ENCODE results near the gene SIPA1L3. TPM values are rescaled to one million over a fixed set of nuclear protein-coding genes. Genes with fewer than 3 reads are reported as not detected.

Gene SIPA1L3
- polyA plus RNA-seq, 1 of the 3 experiments (the other 2 are of a cell fraction): 11.6 TPM

- peak overlapping the region; percentile 67 for H3K9ac ChIP-seq
- H3K4me1 ChIP-seq (ENCODE audit: control insufficient read depth in 1 of 2, insufficient read depth in 2 of 2, low read depth in 1 of 2, low read length in 1 of 2): peaks cover 0 to 6% of the 10 kb centered on the region in 2 experiments; a peak in 1 of 4 replicates
- CTCF ChIA-PET: no interaction called here
- H3K36me3 ChIP-seq (replicated peaks in 1 of 2; ENCODE audit: control insufficient read depth in 1 of 2, insufficient read depth in 2 of 2, low read length in 1 of 2): no peaks in the 10 kb centered on the region
- H4K20me1 ChIP-seq (ENCODE audit: insufficient read depth): no peaks in the 10 kb centered on the region
- H3K4me3 ChIP-seq (ENCODE audit: low read depth in 2 of 2, low read length in 1 of 2): peak overlapping the region; percentile 53 to 65
- H3K9me3 ChIP-seq: no peaks in the 10 kb centered on the region
- TF ChIP-seq, protein P1, sequence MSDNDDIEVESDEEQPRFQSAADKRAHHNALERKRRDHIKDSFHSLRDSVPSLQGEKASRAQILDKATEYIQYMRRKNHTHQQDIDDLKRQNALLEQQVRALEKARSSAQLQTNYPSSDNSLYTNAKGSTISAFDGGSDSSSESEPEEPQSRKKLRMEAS (IDR thresholded peaks at IDR 0.05; ENCODE audit: low read depth): no peak
- TF ChIP-seq, protein P2, sequence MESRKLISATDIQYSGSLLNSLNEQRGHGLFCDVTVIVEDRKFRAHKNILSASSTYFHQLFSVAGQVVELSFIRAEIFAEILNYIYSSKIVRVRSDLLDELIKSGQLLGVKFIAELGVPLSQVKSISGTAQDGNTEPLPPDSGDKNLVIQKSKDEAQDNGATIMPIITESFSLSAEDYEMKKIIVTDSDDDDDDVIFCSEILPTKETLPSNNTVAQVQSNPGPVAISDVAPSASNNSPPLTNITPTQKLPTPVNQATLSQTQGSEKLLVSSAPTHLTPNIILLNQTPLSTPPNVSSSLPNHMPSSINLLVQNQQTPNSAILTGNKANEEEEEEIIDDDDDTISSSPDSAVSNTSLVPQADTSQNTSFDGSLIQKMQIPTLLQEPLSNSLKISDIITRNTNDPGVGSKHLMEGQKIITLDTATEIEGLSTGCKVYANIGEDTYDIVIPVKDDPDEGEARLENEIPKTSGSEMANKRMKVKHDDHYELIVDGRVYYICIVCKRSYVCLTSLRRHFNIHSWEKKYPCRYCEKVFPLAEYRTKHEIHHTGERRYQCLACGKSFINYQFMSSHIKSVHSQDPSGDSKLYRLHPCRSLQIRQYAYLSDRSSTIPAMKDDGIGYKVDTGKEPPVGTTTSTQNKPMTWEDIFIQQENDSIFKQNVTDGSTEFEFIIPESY (IDR thresholded peaks at IDR 0.05; ENCODE audit: borderline replicate concordance, low read depth): no peak
- TF ChIP-seq FOXM1 (IDR thresholded peaks at IDR 0.05; ENCODE audit: low read depth): no peak
- TF ChIP-seq RAD21 (IDR thresholded peaks at IDR 0.05; ENCODE audit: low read length): no peak
- TF ChIP-seq IRF3 (IDR thresholded peaks at IDR 0.05; ENCODE audit: low read depth, low read length): no peak
- TF ChIP-seq EP300 (IDR thresholded peaks at IDR 0.05; ENCODE audit: borderline replicate concordance in 1 of 2, low read depth in 1 of 2, low read length in 1 of 2): no peak
- TF ChIP-seq, protein P3, sequence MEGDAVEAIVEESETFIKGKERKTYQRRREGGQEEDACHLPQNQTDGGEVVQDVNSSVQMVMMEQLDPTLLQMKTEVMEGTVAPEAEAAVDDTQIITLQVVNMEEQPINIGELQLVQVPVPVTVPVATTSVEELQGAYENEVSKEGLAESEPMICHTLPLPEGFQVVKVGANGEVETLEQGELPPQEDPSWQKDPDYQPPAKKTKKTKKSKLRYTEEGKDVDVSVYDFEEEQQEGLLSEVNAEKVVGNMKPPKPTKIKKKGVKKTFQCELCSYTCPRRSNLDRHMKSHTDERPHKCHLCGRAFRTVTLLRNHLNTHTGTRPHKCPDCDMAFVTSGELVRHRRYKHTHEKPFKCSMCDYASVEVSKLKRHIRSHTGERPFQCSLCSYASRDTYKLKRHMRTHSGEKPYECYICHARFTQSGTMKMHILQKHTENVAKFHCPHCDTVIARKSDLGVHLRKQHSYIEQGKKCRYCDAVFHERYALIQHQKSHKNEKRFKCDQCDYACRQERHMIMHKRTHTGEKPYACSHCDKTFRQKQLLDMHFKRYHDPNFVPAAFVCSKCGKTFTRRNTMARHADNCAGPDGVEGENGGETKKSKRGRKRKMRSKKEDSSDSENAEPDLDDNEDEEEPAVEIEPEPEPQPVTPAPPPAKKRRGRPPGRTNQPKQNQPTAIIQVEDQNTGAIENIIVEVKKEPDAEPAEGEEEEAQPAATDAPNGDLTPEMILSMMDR (IDR thresholded peaks at IDR 0.05): no peak
- no peak for TF ChIP-seq PBX3 (IDR thresholded peaks at IDR 0.05)
- TF ChIP-seq REST (IDR thresholded peaks at IDR 0.05; ENCODE audit: low read depth, low read length): no peak
- no peak for TF ChIP-seq GABPA (IDR thresholded peaks at IDR 0.05; ENCODE audit: low read depth)
- no peak for TF ChIP-seq TAF1 (IDR thresholded peaks at IDR 0.05; ENCODE audit: borderline replicate concordance, low read depth, low read length)
- TF ChIP-seq MEF2A (IDR thresholded peaks at IDR 0.05; ENCODE audit: borderline replicate concordance, low read depth): no peak
- no peak for TF ChIP-seq CHD2 (IDR thresholded peaks at IDR 0.05; ENCODE audit: low read length, partially characterized antibody)
- no peak for TF ChIP-seq JUND (IDR thresholded peaks at IDR 0.05)
- no peak for TF ChIP-seq TEAD4 (IDR thresholded peaks at IDR 0.05; ENCODE audit: borderline replicate concordance, insufficient read depth)
- TF ChIP-seq, protein P4, sequence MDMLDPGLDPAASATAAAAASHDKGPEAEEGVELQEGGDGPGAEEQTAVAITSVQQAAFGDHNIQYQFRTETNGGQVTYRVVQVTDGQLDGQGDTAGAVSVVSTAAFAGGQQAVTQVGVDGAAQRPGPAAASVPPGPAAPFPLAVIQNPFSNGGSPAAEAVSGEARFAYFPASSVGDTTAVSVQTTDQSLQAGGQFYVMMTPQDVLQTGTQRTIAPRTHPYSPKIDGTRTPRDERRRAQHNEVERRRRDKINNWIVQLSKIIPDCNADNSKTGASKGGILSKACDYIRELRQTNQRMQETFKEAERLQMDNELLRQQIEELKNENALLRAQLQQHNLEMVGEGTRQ (IDR thresholded peaks at IDR 0.05; ENCODE audit: borderline replicate concordance, low read depth, low read length): no peak
- TF ChIP-seq FOSL2 (IDR thresholded peaks at IDR 0.05; ENCODE audit: borderline replicate concordance, low read depth): no peak
- TF ChIP-seq, protein P5, sequence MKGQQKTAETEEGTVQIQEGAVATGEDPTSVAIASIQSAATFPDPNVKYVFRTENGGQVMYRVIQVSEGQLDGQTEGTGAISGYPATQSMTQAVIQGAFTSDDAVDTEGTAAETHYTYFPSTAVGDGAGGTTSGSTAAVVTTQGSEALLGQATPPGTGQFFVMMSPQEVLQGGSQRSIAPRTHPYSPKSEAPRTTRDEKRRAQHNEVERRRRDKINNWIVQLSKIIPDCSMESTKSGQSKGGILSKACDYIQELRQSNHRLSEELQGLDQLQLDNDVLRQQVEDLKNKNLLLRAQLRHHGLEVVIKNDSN (IDR thresholded peaks at IDR 0.05; ENCODE audit: borderline replicate concordance, low read depth): no peak
- TF ChIP-seq POLR2AphosphoS5 (IDR thresholded peaks at IDR 0.05; ENCODE audit: low read depth, low read length): no peak
- peak overlapping the region; percentile 81 for H3K4me2 ChIP-seq
- H2AFZ ChIP-seq (ENCODE audit: low read depth): peak overlapping the region; percentile 77
- peaks cover 7% of the 10 kb centered on the region; the same call in 1 of the 2 replicates for H3K79me2 ChIP-seq (ENCODE audit: insufficient read depth)
- POLR2A ChIA-PET: no interaction called here
- peaks cover 9% of the 10 kb centered on the region for H3F3A ChIP-seq (replicated peaks; ENCODE audit: insufficient read depth)
- no peak overlapping the region; a peak in 1 of 4 replicates for H3K27ac ChIP-seq (ENCODE audit: low read depth in 2 of 2, low read length in 1 of 2)
- no peak for DNase-seq
- H3K27me3 ChIP-seq (ENCODE audit: insufficient read depth): no peaks in the 10 kb centered on the region
- 12% methylated on average over 10 of the region's 13 CpGs for WGBS (ENCODE audit: low lambda C conversion rate)
- no peaks in the 10 kb centered on the region for H3K9me2 ChIP-seq
Observed at GRCh38 chr19:38223617-38224013, 316.6 kb downstream of the SIPA1L3 start.

Data from SK-N-SH (cell line).